Right hindlimb (tissue), 1 donor: ENCODE results near the gene FCN2.
A peak's percentile ranks its signal among the peaks of the same experiment; 100 is the strongest.
"Not testable (repeated sequence)": the region's sequence is repeated elsewhere in the genome, so short reads cannot be mapped to it uniquely, and the experiment has no call there.

Source experiments
- DNase-seq: peaks from one replicate; pipeline ENCODE4 v3.0.0-alpha.2; 2018

The FCN2 gene

DNA sequence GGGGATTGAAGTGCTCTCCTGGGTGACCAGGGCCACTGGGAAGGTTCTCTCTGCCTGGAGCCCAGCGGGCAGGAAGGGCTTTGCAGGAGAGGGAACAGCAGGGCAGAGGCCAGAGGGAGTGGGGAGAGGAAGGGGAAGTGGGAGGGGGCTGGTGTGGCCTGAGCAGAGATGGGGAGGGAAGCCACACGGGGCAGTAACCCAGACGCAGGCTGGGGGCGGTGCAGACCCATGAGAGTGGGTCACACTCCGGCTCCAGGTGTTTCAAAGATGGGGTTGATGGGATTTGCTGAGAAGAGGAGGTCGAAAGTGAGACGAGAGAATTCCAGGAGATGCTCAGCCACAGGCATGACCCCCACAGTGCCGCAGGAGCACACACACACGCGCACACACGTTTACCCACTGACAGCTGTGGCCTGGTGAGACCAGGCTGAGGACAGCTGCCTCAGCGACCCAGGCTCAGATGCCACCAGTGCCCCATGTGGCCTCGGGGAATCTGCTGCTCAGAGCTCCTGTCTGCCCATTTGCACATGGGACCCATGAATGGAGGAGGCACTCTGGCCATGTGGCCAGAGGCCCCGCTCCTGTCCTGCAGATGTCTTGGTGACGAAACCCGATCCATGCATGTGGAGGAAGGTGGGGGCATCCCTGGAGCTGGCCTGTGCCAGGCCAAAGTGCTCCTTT lies 32.7 kb upstream of the FCN2 start:
- no peak for DNase-seq

DNA sequence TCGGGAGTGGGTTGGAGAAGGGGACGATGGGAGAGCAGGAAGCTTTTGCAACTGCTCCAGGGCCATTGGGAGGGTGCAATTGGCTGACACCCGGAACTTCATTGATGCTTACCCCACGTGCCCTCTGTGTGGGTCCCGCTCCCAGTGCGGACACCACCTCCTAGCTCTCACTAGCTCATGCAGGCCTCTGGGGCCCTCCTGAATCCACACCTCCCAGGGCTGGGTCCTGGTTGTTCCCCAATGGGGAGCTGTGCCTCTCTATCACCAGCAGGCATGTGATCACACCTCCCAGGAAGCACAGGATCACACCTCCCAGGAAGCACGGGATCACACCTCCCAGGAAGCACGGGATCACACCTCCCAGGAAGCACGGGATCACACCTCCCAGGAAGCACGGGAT lies 32.1 kb upstream of the FCN2 start:
- DNase-seq, result no peak

DNA sequence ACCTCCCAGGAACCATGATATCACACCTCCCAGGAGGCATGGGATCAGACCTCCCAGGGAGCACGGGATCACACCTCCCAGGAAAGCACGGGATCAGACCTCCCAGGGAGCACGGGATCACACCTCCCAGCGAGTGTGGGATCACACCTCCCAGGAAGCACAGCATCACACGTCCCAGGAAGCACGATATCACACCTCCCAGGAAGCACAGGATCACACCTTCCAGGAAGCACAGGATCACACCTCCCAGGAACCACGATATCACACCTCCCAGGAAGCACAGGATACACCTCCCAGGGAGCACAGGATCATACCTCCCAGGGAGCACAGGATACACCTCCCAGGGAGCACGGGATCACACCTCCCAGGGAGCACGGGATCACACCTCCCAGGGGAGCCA lies 30.0 kb upstream of the FCN2 start:
- no peak for DNase-seq

DNA sequence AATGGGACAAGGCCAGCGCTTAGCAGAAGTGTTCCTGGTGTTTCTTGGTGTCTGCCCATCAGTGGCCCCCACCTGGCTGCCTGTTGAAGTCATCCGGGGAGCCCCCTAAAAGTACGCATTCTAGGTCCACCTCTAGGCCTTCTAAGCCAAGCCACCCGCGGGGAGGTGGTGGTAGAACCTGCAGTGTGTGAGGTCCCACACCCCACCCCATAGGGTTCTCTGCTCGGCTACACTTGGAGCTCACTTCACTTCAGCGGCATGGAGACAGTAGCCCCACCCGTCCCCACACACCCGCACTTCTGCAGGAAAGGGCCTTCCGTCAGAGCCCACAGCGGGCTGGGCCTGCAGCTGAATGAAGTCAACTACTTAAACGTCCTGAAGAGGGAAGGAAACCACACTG lies 29.6 kb upstream of the FCN2 start:
- DNase-seq, result no peak

DNA sequence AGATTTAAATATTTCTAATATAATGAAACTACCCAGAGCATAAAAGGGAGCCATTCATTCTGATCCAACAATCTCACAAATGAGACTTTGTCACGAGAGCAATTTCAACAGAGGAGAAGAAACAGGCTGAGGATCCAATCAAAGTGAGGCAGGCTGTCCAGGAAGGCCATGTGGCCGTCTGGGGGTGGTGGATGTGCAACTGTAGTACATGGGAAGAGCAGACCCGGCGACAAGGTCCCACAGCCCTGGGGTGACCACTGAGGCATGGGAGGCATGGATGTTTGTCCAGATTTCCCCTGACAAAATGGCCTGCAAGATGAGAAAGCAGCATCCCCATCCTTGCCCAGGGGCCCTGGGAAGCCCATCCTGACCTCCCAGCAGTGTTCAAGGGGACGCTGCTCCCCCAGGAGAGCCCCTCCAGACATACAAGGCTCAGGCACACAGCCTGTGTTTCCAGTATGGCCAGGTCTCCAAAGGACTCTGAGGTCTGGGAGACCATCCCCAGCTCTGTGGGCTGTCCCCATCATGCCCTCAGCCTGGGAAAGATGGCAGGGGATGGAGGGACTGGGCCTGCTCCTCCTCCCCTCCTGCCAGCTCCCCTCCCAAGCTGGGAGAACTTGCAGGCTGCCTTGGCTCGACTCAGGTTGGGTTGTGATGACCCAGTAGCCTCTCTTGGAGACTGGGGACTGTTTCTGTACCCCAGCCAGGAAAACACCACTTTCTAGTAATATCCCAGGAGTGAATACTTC lies 27.5 kb upstream of the FCN2 start:
- DNase-seq, result peak; percentile 19

DNA sequence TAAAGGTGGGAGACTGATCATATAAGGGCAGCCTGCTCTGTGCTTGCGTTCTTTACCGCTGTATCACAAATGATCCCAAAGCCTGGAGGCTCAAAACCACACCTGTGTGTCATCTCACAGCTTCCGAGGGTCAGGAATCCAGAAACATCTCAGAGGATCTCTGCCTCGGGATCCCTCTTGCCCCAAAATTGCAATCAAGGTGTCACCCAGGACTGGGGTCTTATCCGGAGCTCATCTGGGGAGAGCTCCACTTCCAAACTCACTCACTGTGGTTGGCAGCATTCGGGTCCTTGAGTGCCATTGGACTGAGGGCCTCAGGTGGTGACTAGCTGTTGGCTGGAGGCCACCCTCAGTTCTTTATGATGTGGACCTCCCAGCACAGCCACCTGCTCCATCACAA lies 26.7 kb upstream of the FCN2 start:
- DNase-seq, result peak; percentile 19

DNA sequence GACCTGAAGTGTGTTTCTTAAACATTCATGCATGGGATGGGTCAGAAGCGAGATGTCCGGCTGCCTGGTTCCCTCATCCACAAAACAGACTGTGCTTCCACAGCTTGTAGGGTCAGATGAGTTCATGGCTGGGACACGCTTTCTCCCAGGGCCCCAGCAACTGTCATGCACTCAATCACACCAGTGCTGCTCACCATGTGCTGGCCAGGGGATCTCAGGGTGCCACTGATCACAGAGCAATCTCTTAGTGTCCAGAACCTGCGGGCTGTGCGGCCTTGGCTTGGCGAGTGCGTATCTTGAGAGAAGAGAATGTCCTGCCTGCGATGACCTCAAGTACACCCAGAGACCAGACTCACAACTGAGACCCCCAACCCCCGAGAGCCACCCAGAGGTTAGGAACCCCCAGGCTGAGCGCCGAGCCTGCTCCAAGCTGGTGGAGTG lies 26.0 kb upstream of the FCN2 start:
- no peak for DNase-seq

DNA sequence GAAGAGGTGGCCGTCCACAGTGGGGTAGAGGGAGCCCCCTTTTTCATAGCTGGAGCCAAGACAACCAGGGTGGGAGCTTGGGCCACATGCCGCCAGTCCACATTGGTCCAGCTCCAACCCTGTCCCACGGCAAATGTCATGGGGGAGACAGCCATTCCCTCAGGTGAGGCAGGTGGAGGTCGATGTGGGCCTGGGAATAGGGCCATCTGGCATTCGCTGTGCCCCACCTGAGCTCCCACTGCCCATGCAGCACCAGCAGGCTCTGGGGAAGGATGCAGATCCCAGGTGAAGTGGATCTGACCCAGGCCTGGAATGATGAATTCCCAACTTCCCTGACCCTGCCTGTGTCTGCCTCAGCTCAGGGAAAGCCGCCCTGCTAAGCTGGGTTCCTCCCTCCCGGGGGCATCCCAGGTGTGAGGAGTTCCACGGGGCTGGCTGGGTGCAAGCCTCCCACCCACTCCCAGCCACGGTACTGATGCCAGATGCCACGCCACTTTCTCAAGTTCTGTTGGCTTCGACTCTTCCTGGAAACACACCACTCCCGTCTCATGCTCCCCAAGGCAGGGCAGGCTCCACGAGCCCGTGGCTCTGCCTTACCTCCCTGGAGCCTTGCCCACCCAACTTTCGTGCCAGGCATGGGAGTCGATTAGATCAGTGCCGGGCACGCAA lies 25.2 kb upstream of the FCN2 start:
- DNase-seq, result peak; percentile 21

DNA sequence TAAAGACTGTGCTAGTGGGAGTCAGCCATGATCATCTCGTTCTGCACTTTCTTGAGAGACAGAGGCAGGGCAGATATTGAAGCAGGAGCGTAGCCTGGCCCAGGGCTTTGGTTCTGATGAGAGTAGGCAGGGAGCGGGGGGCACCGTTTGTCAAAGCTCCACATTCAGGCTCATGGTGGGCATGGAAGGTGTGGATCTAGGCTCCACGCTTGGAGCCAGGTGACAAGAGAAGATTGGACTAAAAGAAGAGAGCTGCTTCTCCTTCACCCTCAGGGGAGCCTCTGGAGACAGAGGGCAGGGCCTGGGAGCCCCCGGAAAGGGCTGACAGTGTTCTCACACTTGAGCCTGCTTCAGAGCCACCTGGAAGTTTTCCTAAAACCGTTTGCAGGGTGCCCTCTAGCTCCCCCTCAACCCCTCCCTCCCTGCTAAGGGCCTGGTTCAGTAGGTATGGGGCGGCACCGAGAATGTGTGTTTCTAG lies 24.7 kb upstream of the FCN2 start:
- DNase-seq, result no peak

DNA sequence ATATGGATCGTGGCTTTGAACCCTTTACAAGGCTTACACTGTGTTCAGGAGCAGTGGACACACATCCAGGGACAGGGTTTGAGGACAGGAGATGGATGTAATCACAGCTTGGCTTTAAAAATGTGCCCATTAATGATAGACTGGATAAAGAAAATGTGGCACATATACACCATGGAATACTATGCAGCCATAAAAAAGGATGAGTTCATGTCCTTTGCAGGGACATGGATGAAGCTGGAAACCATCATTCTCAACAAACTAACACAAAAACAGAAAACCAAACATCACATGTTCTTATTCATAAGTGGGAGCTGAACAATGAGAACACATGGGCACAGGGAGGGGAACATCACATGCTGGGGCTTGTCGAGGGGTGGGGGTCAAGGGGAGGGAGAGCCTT lies 23.2 kb upstream of the FCN2 start:
- not testable (repeated sequence) for DNase-seq

DNA sequence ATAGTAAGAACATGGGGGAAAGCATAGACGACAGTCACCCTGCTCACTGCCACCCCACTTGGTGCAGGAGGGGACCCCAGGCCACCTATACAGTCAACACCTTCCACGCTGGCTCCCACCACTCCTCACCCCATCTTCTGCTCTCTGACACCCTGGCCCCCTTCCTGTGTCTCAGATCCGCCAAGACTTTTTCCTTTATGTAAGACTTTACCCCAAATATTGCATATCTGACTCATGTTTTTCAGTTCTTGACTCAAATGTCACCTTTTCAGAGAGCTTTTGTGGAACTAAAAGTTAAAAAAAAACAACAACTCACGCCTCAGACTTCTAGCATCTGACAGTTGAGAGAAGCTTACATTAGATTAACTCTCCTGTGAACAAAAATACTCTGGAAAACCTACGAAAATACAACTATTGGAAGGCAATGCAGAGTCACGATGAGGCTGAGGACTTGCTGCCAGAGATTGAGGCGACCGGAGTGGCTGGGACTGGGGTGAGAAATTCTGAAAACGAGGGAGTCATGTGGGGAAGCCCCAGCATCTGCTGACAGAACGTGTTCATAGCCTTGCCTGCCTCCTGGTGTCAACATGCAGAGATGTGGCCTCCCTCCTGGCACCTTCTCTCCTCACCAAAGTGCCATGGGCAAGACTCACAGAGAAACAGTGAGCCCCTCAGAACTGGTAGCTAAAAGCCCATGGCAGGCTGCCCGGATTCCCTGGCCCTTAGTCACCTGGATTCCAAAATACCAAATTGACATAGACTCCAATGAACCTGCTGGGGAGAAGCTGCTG lies 22.4 kb upstream of the FCN2 start:
- no peak for DNase-seq

DNA sequence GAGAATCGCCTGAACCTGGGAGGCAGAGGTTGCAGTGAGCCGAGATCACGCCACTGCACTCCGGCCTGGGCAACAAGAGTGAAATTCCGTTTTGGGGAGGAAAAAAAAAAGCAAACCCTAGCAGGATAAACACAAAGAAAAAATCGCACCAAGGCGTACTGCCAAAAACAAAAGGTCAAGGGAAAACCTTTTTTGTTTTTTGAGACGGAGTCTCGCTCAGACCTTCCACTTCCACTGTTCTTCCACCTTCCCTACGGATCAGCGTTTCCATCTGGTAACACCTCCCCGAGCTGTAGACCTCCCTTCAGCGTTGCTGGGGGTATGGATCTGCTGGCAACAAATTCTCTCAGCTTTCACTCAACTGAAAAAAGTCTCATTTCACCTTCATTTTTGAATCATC lies 20.1 kb upstream of the FCN2 start:
- DNase-seq, result no peak

DNA sequence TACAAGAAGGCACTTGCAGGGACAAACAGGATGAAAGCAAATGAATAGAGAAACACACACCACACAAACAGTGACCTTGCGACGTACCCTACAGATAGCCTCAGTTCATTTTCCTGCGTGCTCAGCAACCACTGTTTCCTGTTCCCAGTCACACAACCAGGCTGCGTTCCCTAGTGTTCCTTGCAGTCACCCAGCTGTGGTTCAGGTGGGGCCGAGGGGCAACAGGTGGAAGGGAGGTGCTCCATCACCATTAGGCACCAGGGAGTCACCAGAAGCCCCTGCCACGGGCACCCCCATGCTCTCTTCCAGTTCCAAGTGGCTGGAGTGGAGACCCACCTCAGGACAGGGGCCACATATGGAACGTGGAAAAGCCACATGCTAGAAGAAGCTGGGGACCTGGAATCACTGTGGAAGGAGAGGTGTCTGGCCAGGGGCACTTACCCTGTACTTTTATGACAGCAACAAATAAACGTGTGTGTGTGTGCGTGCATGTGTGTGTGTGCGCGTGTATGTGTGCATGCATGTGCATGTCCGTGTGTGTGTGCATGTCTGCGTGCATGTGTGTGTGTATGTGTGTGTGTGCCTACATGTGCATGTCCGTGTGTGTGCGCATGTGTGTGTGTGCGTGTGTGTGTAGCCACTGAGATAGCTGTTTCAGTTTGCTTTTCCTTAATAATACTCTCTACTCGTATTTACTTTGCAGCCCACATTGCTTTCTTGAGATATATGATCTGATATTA lies 18.8 kb upstream of the FCN2 start:
- DNase-seq, result peak; percentile 10

DNA sequence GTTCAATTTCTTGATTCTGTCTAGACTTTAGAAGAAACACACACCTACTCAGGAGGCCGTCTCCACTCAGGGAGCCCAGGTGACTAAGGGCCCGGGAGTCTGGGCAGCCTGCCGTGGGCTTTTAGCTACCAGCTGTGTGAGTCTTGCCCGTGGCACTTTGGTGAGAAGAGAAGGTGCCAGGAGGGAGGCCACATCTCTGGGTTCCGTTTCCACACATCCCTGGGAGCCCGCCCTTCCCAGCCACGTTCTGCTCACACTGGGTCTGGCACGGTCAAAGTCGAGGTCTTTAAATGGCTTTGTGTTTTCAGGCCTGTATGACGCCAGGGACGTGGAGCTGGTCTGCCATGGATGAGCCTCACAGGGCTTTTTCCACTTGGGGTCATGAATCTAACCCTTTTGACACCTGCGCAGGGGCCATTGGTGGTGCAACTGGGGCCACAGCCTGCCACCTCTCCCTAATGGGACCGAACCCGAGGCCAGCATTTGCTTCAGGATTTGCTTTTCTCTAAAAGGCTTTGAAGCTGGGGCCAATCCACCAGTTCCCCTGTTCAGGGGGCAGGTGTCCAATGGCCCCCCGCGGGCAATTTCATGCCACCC lies 17.2 kb upstream of the FCN2 start:
- peak; percentile 16 for DNase-seq

DNA sequence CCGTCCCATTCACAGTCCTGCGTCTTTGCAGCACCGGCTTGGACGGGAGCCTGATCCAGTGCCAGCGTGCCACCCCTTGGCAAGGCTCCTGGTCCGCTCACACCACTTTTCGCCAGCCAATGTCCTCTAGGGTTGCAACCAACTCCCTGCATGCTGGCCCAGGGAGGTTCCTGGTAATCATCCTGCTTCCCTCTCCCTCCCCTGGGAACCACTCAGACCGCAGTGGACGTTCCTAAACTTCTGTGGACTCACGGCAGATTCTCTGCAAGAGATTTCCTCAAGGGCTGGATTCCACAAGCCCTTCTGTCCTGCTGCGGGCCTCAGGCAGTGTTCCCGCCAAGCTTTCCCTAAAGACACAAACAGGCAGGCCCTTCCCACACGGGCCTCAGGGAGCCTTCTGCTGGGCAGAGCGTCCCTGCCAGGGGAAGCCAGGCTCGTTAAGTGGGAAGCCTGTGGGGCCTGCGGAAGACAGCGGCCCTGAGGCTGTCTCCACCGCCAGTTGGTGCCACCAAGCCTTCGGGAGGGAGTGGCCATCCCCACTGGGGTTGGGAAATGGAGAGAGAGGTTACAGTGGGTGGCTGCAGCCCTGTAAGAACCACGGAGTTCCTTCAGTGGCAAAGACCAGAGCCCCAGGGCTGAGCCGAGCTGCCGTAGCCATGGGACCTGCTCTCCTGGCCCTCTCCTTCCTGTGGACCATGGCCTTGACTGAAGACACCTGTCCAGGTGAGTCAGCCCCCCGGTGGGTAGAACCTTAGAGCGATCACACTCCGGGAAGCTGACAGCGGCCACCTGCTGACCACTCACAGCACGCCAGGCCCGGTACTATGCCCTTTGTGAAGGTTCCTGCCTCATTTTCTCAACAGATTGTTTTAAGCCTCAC lies 16.4 kb upstream of the FCN2 start:
- DNase-seq, result peak; percentile 7

DNA sequence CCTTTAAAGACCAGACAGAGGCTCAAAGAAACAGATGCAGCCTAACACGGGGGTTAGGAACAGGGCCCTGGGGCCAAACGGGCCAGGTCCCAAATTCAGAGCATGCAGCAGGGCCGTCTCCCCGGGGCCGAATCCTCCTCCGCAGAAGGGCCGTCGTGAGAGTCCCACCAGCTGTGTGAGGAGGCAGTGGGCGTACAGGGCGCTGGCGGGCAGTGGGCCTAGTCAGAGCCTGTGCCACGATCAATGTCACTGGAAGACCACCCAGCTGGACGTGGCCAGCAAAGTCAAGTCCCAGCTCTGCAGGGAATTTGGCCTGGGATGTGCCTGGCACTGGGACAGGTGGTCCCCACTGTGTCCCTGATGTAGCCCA lies 15.8 kb upstream of the FCN2 start:
- DNase-seq, result peak; percentile 8

DNA sequence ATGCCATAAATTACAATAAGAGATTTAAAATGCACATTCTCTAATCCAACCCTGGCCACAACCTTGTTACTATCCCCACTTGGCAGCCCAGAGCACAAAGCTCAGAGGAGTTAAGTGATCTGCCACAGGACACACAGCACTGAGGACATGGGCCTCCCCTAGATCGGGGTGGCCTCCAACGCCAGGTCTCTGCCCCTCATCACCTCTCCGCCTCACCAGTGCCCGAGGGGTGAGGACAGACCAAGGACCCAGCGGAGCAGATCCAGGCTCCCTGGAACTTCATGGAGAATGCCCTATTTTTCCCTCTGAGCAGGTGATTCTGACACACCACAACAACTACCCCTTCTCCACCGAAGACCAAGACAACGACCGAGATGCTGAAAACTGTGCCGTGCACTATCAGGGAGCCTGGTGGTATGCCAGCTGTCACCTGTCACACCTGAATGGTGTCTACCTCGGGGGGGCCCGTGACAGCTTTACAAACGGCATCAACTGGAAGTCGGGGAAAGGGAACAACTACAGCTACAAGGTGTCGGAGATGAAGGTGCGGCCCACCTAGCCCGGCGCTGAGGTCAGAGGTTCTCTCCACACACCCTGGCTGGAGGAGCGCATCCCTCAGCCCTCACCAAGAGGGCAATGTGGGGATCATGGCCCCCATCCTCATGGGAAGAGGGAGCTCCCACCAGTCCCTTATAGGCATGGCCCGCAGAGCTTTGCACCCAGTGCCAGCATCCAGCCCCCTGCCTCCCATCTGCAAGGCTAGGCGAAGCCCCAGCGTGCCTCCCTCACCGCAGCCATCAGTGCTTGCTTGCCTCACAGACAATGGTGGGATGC lies 12.5 kb upstream of the FCN2 start:
- peak; percentile 8 for DNase-seq

DNA sequence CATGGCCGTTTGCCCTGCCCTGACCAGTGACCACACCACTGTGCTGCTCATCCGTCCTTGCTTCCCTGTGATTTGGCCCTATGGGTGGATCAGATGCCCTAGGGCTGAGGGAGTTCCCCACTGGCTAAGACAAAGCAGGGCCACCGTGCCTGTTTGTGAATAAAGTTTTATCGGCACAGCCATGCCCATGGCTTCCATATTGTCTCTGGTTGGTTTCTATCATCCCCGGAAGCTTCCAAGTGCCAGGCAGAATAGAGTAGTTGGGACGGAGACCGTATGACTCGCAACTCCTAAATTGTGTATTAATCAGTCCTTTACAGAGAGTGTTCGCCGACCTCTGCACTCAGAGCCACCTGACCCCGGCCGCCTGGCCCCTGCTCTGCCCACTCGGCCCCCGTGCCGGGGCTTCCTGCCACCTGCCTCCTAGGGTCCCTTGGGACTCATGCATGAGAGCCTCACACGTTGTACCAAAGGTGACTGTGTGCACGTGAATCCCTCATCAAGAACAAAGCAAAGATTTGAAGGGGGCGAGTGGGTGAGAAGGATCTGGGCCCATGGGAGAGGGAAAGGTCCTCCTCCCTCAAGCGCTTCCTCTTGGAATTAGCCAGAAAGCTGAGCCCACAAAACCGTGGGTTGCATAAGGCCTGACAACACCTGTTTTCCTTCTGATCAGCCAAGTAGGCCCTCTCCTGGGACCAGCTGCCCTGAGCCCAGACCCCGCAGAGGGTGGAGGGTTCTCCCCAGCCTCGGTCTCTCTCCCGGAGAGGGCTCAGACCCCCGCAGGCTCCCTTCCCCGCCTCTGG lies 11.7 kb upstream of the FCN2 start:
- no peak for DNase-seq
